HUES48 (cell line): ENCODE results near the gene PIK3C2B.

Source experiments
- H3K27ac ChIP-seq: one replicate; pipeline ENCODE4 v1.7.0; 2013; ENCODE audit warnings: low read depth, low read length, inconsistent platforms
- H3K27me3 ChIP-seq: 2 replicates; pipeline ENCODE4 v1.6.1; 2013; ENCODE audit warnings: mild to moderate bottlenecking, low read length; ENCODE audit not compliant: control insufficient read depth, insufficient read depth
- H3K36me3 ChIP-seq: 2 replicates; pipeline ENCODE4 v1.6.1; 2013; ENCODE audit warnings: low read length; ENCODE audit not compliant: control insufficient read depth, insufficient read depth
- H3K4me1 ChIP-seq: 2 replicates; pipeline ENCODE4 v1.6.1; 2013; ENCODE audit warnings: mild to moderate bottlenecking, low read length; ENCODE audit not compliant: control insufficient read depth, insufficient read depth
- H3K4me3 ChIP-seq: 2 replicates; pipeline ENCODE4 v1.5.1; 2013; ENCODE audit warnings: mild to moderate bottlenecking, low read depth, low read length
- H3K9ac ChIP-seq: 2 replicates; pipeline ENCODE4 v1.6.1; 2013; ENCODE audit warnings: mild to moderate bottlenecking, low read depth, low read length, moderate library complexity
- H3K9me3 ChIP-seq: 2 replicates; pipeline ENCODE4 v1.6.1; 2013; ENCODE audit warnings: low read length; ENCODE audit not compliant: control insufficient read depth, insufficient read depth

The PIK3C2B gene

DNA sequence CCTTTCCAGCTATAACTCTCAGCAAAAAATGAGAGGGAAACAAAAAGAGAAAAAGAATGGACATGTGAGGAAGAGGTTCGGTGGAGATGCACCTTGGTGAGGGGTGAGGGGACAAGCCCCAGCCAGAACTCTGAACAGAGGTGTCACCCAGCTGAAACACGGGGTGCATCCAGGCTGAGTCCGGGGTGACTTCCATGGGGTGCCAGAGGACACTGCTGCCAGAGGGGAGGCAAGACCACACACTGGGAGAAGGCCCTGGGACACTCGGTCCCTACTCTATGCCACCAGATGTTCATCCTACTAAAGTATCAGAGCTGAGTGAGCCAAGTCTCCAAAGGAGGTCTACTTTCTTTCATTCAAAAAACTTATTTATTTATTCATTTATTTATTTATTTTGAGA lies 46.9 kb downstream of the PIK3C2B start:
- Histone ChIP-seq H3K9me3 (no peaks in the 10 kb centered on the region), H3K9ac (no peak overlapping the region)

GRCh38 chr1:204447190-204447589 lies 47.4 kb downstream of the PIK3C2B start:
- H3K9me3 ChIP-seq = no peaks in the 10 kb centered on the region
- H3K9ac ChIP-seq = no peak overlapping the region
- no peak overlapping the region for H3K4me3 ChIP-seq
- H3K27ac ChIP-seq = no peak overlapping the region
- no peaks in the 10 kb centered on the region for H3K27me3 ChIP-seq
- H3K36me3 ChIP-seq = peaks cover 39% of the 10 kb centered on the region
- peaks cover 4% of the 10 kb centered on the region; the same call in 1 of the 2 replicates for H3K4me1 ChIP-seq

More for the DNA sequence above, 46.9 kb downstream of the PIK3C2B start:
- Histone ChIP-seq H3K36me3 (peaks cover 34% of the 10 kb centered on the region), H3K4me3 (no peak overlapping the region), H3K4me1 (peaks cover 4% of the 10 kb centered on the region), H3K27ac (no peak overlapping the region), H3K27me3 (no peaks in the 10 kb centered on the region)

- Histone ChIP-seq H3K4me1 (peaks cover 4% of the 10 kb centered on the region; the same call in 1 of the 2 replicates), H3K27ac (no peak overlapping the region), H3K9ac (no peak overlapping the region), H3K9me3 (no peaks in the 10 kb centered on the region), H3K36me3 (peaks cover 44% of the 10 kb centered on the region), H3K27me3 (no peaks in the 10 kb centered on the region), H3K4me3 (no peak overlapping the region)
Observed at GRCh38 chr1:204446413-204447111, 48.0 kb downstream of the PIK3C2B start.

- no peak overlapping the region for H3K27ac ChIP-seq
- peaks cover 48% of the 10 kb centered on the region for H3K36me3 ChIP-seq
- H3K4me1 ChIP-seq = peaks cover 4% of the 10 kb centered on the region; the same call in 1 of the 2 replicates
- H3K9me3 ChIP-seq = no peaks in the 10 kb centered on the region
- no peak overlapping the region for H3K9ac ChIP-seq
- no peaks in the 10 kb centered on the region for H3K27me3 ChIP-seq
- no peak overlapping the region for H3K4me3 ChIP-seq
Observed at GRCh38 chr1:204445860-204446412, 48.7 kb downstream of the PIK3C2B start.
